Measurements from ENCODE around the gene GNAS. TPM values are rescaled to one million over a fixed set of nuclear protein-coding genes. Genes with fewer than 3 reads are reported as not detected.

GNAS gene
- total RNA-seq, 1 donor from 2014 or later = 1,173 TPM

DNA sequence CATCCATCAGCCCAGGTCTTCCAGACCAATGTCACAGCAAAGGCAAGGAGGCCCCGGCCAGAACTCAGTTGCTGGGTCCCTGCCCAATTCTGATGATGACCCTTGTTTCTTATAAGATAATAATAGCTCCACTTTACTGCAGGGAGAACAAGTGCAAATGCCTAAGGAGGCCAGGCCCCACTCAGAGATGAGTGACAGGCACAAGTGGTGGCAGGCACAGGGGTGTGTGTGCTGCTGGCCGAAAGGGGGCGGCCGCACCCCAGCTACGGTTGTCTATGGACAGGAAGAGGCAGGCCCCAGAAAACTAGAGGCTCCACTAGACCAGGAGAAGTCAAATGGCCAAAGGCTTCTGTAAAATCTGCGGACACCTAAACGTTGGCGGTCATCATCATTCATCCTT, 30.4 kb upstream of the GNAS start:
- peaks cover 13% of the 10 kb centered on the region for H3K4me1 Mint-ChIP-seq (ENCODE audit: unreplicated experiment)
- no peaks in the 10 kb centered on the region for H3K27me3 Mint-ChIP-seq (ENCODE audit: unreplicated experiment)
- no peaks in the 10 kb centered on the region for H3K9me3 Mint-ChIP-seq (ENCODE audit: unreplicated experiment)
- DNase-seq (ENCODE audit: extremely low spot score, unreplicated experiment) = no peak
- no peaks in the 10 kb centered on the region for H3K36me3 Mint-ChIP-seq (ENCODE audit: unreplicated experiment)
- no peak overlapping the region for H3K4me3 Mint-ChIP-seq (ENCODE audit: unreplicated experiment)
- H3K27ac Mint-ChIP-seq (ENCODE audit: unreplicated experiment) = no peak overlapping the region
- TF ChIP-seq, protein P1, sequence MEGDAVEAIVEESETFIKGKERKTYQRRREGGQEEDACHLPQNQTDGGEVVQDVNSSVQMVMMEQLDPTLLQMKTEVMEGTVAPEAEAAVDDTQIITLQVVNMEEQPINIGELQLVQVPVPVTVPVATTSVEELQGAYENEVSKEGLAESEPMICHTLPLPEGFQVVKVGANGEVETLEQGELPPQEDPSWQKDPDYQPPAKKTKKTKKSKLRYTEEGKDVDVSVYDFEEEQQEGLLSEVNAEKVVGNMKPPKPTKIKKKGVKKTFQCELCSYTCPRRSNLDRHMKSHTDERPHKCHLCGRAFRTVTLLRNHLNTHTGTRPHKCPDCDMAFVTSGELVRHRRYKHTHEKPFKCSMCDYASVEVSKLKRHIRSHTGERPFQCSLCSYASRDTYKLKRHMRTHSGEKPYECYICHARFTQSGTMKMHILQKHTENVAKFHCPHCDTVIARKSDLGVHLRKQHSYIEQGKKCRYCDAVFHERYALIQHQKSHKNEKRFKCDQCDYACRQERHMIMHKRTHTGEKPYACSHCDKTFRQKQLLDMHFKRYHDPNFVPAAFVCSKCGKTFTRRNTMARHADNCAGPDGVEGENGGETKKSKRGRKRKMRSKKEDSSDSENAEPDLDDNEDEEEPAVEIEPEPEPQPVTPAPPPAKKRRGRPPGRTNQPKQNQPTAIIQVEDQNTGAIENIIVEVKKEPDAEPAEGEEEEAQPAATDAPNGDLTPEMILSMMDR (IDR thresholded peaks at IDR 0.05) = no peak

DNA sequence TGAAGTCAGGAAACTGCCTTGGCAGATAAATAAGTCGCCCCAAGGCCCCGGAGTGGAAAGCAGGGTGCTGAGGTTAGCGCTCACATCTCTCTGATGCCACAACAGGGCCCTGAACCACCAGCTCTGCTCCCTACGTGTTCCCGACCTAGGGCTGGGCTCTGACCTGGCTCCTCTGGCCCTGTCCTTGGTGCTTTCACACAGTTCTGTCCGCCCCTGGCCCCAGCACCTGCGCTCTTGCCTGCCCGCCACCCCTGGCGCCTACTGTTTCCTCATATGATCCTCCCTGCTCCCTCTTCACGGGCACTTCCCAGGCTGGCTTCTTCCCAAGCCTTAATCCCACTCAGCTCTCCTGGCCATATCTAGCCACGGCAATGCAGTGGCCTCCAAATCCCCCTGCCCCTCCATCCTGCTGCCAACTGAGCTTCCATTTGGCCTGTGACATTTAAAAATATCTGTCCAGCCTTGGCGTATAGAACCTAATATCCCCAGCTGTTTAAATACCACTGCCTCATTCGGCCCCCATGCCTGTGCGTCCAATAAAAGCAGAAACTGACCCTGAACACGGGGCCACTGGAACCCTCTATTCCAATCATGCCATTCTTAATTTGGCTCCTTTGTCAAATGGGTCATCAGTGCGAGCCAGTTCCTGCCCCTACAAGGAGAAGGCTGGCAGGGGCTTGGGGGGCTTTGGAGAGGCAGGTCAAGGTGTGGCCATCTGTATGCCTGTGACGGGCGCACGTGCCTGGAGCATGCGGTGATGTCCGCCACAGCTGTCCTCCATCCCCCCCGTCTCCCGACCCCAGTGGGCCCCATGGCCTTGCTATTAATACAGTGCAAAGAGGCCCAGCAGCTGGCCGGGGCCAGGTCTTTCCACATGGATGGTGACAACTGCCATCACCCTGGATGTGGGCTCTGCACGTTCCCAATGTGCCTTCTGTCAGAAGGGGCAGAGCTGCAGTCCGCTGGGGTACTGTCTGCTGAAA, 29.5 kb upstream of the GNAS start:
- no peak overlapping the region for H3K27ac Mint-ChIP-seq (ENCODE audit: unreplicated experiment)
- H3K4me1 Mint-ChIP-seq (ENCODE audit: unreplicated experiment) = peaks cover 13% of the 10 kb centered on the region
- H3K9me3 Mint-ChIP-seq (ENCODE audit: unreplicated experiment) = no peaks in the 10 kb centered on the region
- H3K36me3 Mint-ChIP-seq (ENCODE audit: unreplicated experiment) = no peaks in the 10 kb centered on the region
- H3K27me3 Mint-ChIP-seq (ENCODE audit: unreplicated experiment) = no peaks in the 10 kb centered on the region
- TF ChIP-seq, protein P1 (IDR thresholded peaks at IDR 0.05) = no peak
- H3K4me3 Mint-ChIP-seq (ENCODE audit: unreplicated experiment) = no peak overlapping the region
- DNase-seq (ENCODE audit: extremely low spot score, unreplicated experiment) = no peak

DNA sequence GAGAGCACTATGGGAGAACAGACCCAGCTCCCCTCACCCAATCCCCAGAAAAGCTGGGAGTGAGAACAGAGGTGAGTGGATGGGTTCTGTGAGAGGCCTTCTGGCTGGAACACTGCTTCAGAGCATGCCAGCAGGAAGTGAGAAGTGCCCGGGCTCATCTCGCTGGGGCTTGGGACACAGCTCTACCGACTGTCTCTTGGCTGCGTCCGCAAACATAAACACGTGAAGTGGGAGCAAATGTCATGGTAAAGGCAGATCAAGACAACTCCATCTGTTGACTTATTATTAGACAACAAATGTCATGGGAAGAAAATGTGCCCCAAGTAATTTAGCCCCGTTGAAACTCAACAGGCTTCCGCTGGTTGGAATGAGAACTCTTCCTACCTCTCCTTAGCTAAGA, 27.7 kb upstream of the GNAS start:
- Mint-ChIP-seq H3K9me3 (ENCODE audit: unreplicated experiment) (peaks cover 4% of the 10 kb centered on the region), H3K27ac (ENCODE audit: unreplicated experiment) (no peak overlapping the region), H3K4me3 (ENCODE audit: unreplicated experiment) (no peak overlapping the region), H3K36me3 (ENCODE audit: unreplicated experiment) (no peaks in the 10 kb centered on the region), H3K27me3 (ENCODE audit: unreplicated experiment) (no peaks in the 10 kb centered on the region), H3K4me1 (ENCODE audit: unreplicated experiment) (peaks cover 9% of the 10 kb centered on the region)
- DNase-seq (ENCODE audit: extremely low spot score, unreplicated experiment) = no peak
- TF ChIP-seq, protein P1 (IDR thresholded peaks at IDR 0.05) = no peak

DNA sequence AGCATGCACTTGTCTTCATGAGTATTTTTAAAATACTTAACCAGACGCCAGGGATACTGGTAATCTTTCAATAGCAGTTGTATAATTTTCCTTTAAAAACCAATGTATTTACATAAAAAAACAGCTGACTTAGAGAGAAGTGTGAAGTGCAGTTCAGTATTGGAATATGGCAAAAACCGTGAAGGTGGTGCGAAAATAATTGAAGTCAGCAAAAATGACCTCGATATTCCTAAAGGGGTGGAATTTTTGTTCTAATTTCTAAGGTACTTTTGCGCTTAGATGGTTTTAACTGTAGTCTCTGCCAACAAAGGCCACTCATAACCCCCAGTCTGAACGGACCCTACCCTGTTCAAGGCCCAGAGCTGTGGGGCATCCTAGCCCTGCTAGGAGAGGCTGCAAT, 27.1 kb upstream of the GNAS start:
- H3K27me3 Mint-ChIP-seq (ENCODE audit: unreplicated experiment) = no peaks in the 10 kb centered on the region
- peaks cover 10% of the 10 kb centered on the region for H3K4me1 Mint-ChIP-seq (ENCODE audit: unreplicated experiment)
- H3K4me3 Mint-ChIP-seq (ENCODE audit: unreplicated experiment) = no peak overlapping the region
- DNase-seq (ENCODE audit: extremely low spot score, unreplicated experiment) = no peak
- TF ChIP-seq, protein P1 (IDR thresholded peaks at IDR 0.05) = no peak
- no peaks in the 10 kb centered on the region for H3K36me3 Mint-ChIP-seq (ENCODE audit: unreplicated experiment)
- H3K27ac Mint-ChIP-seq (ENCODE audit: unreplicated experiment) = no peak overlapping the region
- peaks cover 4% of the 10 kb centered on the region for H3K9me3 Mint-ChIP-seq (ENCODE audit: unreplicated experiment)

DNA sequence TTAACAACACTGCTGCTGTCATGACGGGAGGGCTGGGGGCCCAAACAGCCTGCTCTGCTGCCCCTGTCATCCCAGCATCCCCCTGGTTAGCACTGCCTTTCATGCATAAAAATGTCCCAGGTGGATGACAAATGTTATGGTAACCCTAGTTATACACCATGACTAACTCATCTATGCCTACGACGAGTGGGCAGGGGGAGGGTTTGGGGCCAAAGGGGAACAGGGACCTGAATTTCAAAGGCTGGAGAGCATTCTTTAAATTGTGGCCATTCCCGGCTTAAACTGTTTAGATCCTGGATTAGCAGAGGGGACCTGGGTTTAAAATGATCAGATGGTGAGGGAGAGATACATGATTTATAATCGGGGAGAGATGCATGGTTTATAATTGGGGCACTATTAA, 26.2 kb upstream of the GNAS start:
- DNase-seq (ENCODE audit: extremely low spot score, unreplicated experiment) = no peak
- Mint-ChIP-seq H3K27me3 (ENCODE audit: unreplicated experiment) (no peaks in the 10 kb centered on the region), H3K4me3 (ENCODE audit: unreplicated experiment) (no peak overlapping the region), H3K9me3 (ENCODE audit: unreplicated experiment) (peaks cover 7% of the 10 kb centered on the region), H3K4me1 (ENCODE audit: unreplicated experiment) (peaks cover 12% of the 10 kb centered on the region), H3K27ac (ENCODE audit: unreplicated experiment) (no peak overlapping the region), H3K36me3 (ENCODE audit: unreplicated experiment) (no peaks in the 10 kb centered on the region)
- TF ChIP-seq, protein P1 (IDR thresholded peaks at IDR 0.05) = no peak
